Right cardiac atrium (tissue), 5 donors: ENCODE results near the gene ZNF425. TPM values are rescaled to one million over a fixed set of nuclear protein-coding genes. Genes with fewer than 3 reads are reported as not detected.
A peak's percentile ranks its signal among the peaks of the same experiment; 100 is the strongest.
"Not testable (repeated sequence)": the region's sequence is repeated elsewhere in the genome, so short reads cannot be mapped to it uniquely, and the experiment has no call there.

ENCODE experiments used
- ATAC-seq, 2 donors: fragments of 200-7000 bp; cut with Tn5 transposase; one replicate each; pipeline versions ENCODE4 v1.8.0 to v1.9.1; 2020; ENCODE audit warnings: moderate library complexity in 2 of 2, mild to moderate bottlenecking in 1 of 2
- DNase-seq, 3 donors: peaks; one replicate each; pipeline ENCODE4 v3.0.0-alpha.2; 2020
- H3K27ac ChIP-seq: one replicate; pipeline ENCODE4 v1.5.1; 2013; ENCODE audit warnings: mild to moderate bottlenecking, low read length, control low read depth, moderate library complexity
- H3K27me3 ChIP-seq: one replicate; pipeline ENCODE4 v1.6.1; 2013; ENCODE audit not compliant: control insufficient read depth, insufficient read depth
- H3K4me1 ChIP-seq: one replicate; pipeline ENCODE4 v1.6.1; 2013; ENCODE audit warnings: low read length; ENCODE audit not compliant: control insufficient read depth, insufficient read depth
- H3K4me3 ChIP-seq: one replicate; pipeline ENCODE4 v1.5.1; 2013; ENCODE audit warnings: low read length, control low read depth
- H3K9me3 ChIP-seq: one replicate; pipeline ENCODE4 v1.6.1; 2013; ENCODE audit warnings: low read length; ENCODE audit not compliant: control insufficient read depth
- WGBS: extraction: QIAGEN DNeasy Blood & Tissue Kit; methylation state at CpG from one replicate; pipeline ENCODE4 v1.1.7; 2013; 5-methylcytosine and 5-hydroxymethylcytosine counted together
- intact Hi-C, 4 donors: fragments of 100-400 bp; cut with DNase I; formaldehyde crosslinking; loops; one replicate each; pipeline versions ENCODE4 v1.11.0 to v1.14.0; 2022 to 2023
- polyA plus RNA-seq: library from polyadenylated mRNA; stranded (reverse); fragments of 200-250 nt; gene quantifications from one replicate; pipeline ENCODE4 v1.2.3, GENCODE V29; 2013
- total RNA-seq, 4 donors: library from RNA; stranded (reverse); fragmentation: NEBNext Ultra II Directional; extraction: Animal tissue kit (Norgen Biotek cat#: 25700); gene quantifications; one replicate each; pipeline ENCODE4 v1.2.1, GENCODE V29; 2021
- donor health status: healthy with polysubstance abuse.
- donor health status: DM: no; HTN: yes; CAD: no.
- donor health status: DM: no; HTN: no; CAD: no.
- donor health status: DM: no; HTN: yes; CAD: no; lungs with severe emphysema.
- donor health status: DM: yes; HTN: yes; CAD: no.

The ZNF425 gene
- total and polyA plus RNA-seq, 5 donors: 0.50 to 0.99 (median 0.79) TPM

- intact Hi-C loops: no loop called here
- H3K9me3 ChIP-seq: no peaks in the 10 kb centered on the region
- ATAC-seq (no peak), DNase-seq (no peak)
- H3K4me3 ChIP-seq: no peak overlapping the region
- no peaks in the 10 kb centered on the region for H3K4me1 ChIP-seq
- no peak overlapping the region for H3K27ac ChIP-seq
- WGBS: 95% methylated on average over 2 of the region's 2 CpGs
- H3K27me3 ChIP-seq: no peaks in the 10 kb centered on the region
Observed at GRCh38 chr7:149153346-149153745, 27.2 kb upstream of the ZNF425 start.

GRCh38 chr7:149150981-149151380 lies 24.9 kb upstream of the ZNF425 start:
- 65% methylated on average over 4 of the region's 4 CpGs for WGBS
- Histone ChIP-seq H3K9me3 (no peaks in the 10 kb centered on the region), H3K4me3 (no peak overlapping the region), H3K4me1 (no peaks in the 10 kb centered on the region), H3K27ac (no peak overlapping the region), H3K27me3 (no peaks in the 10 kb centered on the region)
- ATAC-seq (no peak), DNase-seq (no peak)
- intact Hi-C loops: no loop called here

GRCh38 chr7:149147752-149148653 lies 21.9 kb upstream of the ZNF425 start:
- DNase-seq (peak; percentile 60 to 84 (median 83)), ATAC-seq (peak; percentile 64 to 76)
- intact Hi-C loops: no loop called here
- H3K27me3 ChIP-seq: no peaks in the 10 kb centered on the region
- H3K4me1 ChIP-seq: no peaks in the 10 kb centered on the region
- peak overlapping the region; percentile 81 for H3K4me3 ChIP-seq
- no peaks in the 10 kb centered on the region for H3K9me3 ChIP-seq
- WGBS: under 1% methylated on average over 86 of the region's 86 CpGs
- H3K27ac ChIP-seq: peak overlapping the region; percentile 88

GRCh38 chr7:149147072-149147751 lies 21.1 kb upstream of the ZNF425 start, which contains the start of gene ZNF398:
Gene ZNF398, plus strand, starts transcription at chr7:149147453. Its CDS starts 290 bp downstream, at chr7:149147743.
- Histone ChIP-seq H3K9me3 (no peaks in the 10 kb centered on the region), H3K27ac (peak within 1 kb of the TSS; percentile 88), H3K27me3 (no peaks in the 10 kb centered on the region), H3K4me1 (no peaks in the 10 kb centered on the region), H3K4me3 (peak within 1 kb of the TSS; percentile 81)
- under 1% methylated on average over 79 of the region's 79 CpGs for WGBS
- DNase-seq (peak; percentile 73 to 91 (median 90)), ATAC-seq (peak; percentile 88 to 93)
- intact Hi-C loops: no loop called here

GRCh38 chr7:149145031-149145845 lies 19.1 kb upstream of the ZNF425 start:
- no peaks in the 10 kb centered on the region for H3K4me1 ChIP-seq
- H3K27me3 ChIP-seq: no peaks in the 10 kb centered on the region
- intact Hi-C loops: no loop called here
- ATAC-seq: no peak
- no peak overlapping the region for H3K27ac ChIP-seq
- H3K4me3 ChIP-seq: no peak overlapping the region
- 87% methylated on average over 8 of the region's 8 CpGs for WGBS
- H3K9me3 ChIP-seq: no peaks in the 10 kb centered on the region
- DNase-seq: no peak

- H3K27ac ChIP-seq, H3K4me3 ChIP-seq, H3K4me1 ChIP-seq, intact Hi-C loops, DNase-seq, H3K27me3 ChIP-seq, ATAC-seq, H3K9me3 ChIP-seq: not testable (repeated sequence)
- 80% methylated on average over 14 of the region's 14 CpGs for WGBS
Observed at GRCh38 chr7:149144436-149144922, 18.4 kb upstream of the ZNF425 start.

GRCh38 chr7:149141893-149142292 lies 15.8 kb upstream of the ZNF425 start:
- no peaks in the 10 kb centered on the region for H3K27me3 ChIP-seq
- no peaks in the 10 kb centered on the region for H3K4me1 ChIP-seq
- H3K27ac ChIP-seq: no peak overlapping the region
- H3K4me3 ChIP-seq: no peak overlapping the region
- intact Hi-C loops: no loop called here
- DNase-seq (no peak), ATAC-seq (no peak)
- 85% methylated on average over 4 of the region's 4 CpGs for WGBS
- no peaks in the 10 kb centered on the region for H3K9me3 ChIP-seq

GRCh38 chr7:149140831-149141230 lies 14.7 kb upstream of the ZNF425 start:
- Histone ChIP-seq H3K27me3 (no peaks in the 10 kb centered on the region), H3K9me3 (no peaks in the 10 kb centered on the region), H3K4me3 (no peak overlapping the region), H3K4me1 (no peaks in the 10 kb centered on the region), H3K27ac (no peak overlapping the region)
- WGBS: 71% methylated on average over 3 of the region's 3 CpGs
- DNase-seq (no peak), ATAC-seq (no peak)
- intact Hi-C loops: no loop called here

- ATAC-seq (no peak), DNase-seq (no peak)
- Histone ChIP-seq H3K4me3 (no peak overlapping the region), H3K9me3 (no peaks in the 10 kb centered on the region), H3K27me3 (no peaks in the 10 kb centered on the region), H3K4me1 (no peaks in the 10 kb centered on the region), H3K27ac (no peak overlapping the region)
- WGBS: 98% methylated on average over 9 of the region's 9 CpGs
- intact Hi-C loops: no loop called here
Observed at GRCh38 chr7:149136118-149136517, 10.0 kb upstream of the ZNF425 start.

- Histone ChIP-seq H3K4me3 (no peak overlapping the region), H3K27ac (no peak overlapping the region), H3K9me3 (no peaks in the 10 kb centered on the region), H3K27me3 (no peaks in the 10 kb centered on the region), H3K4me1 (no peaks in the 10 kb centered on the region)
- intact Hi-C loops: no loop called here
- ATAC-seq (no peak), DNase-seq (no peak)
- 94% methylated on average over 2 of the region's 2 CpGs for WGBS
Observed at GRCh38 chr7:149133028-149133710, 7.0 kb upstream of the ZNF425 start.
